Right kidney (tissue), 1 donor: ENCODE data around the gene UGCG.
"Not testable (repeated sequence)": the region's sequence is repeated elsewhere in the genome, so short reads cannot be mapped to it uniquely, and the experiment has no call there.

ENCODE experiments used
- DNase-seq: peaks from one replicate; pipeline ENCODE4 v3.0.0-alpha.2; 2016

The UGCG gene

GRCh38 chr9:111917201-111917600, 20.6 kb downstream of the UGCG start:
- DNase-seq = no peak

- no peak for DNase-seq
These were observed 21.4 kb downstream of the UGCG start for GRCh38 chr9:111917980-111918379.

GRCh38 chr9:111919875-111920274, 23.3 kb downstream of the UGCG start:
- DNase-seq = no peak

GRCh38 chr9:111920531-111920930, 23.9 kb downstream of the UGCG start:
- no peak for DNase-seq

- DNase-seq = no peak
These were observed 25.9 kb downstream of the UGCG start for GRCh38 chr9:111922324-111923013.

GRCh38 chr9:111924281-111924680, 27.7 kb downstream of the UGCG start:
- no peak for DNase-seq

GRCh38 chr9:111925017-111925770, 28.6 kb downstream of the UGCG start:
- DNase-seq = no peak

- DNase-seq = no peak
These were observed 29.2 kb downstream of the UGCG start for GRCh38 chr9:111925784-111926183.

- DNase-seq = no peak
These were observed 29.8 kb downstream of the UGCG start for GRCh38 chr9:111926421-111926875.

GRCh38 chr9:111928359-111928720, 31.7 kb downstream of the UGCG start:
- DNase-seq = no peak

GRCh38 chr9:111934747-111935146, 38.1 kb downstream of the UGCG start:
- DNase-seq = no peak

- DNase-seq = no peak
These were observed 39.8 kb downstream of the UGCG start for GRCh38 chr9:111936391-111936790.

- no peak for DNase-seq
These were observed 40.7 kb downstream of the UGCG start for GRCh38 chr9:111937301-111937700.

- no peak for DNase-seq
These were observed 41.3 kb downstream of the UGCG start for GRCh38 chr9:111937781-111938426.

- no peak for DNase-seq
These were observed 41.8 kb downstream of the UGCG start for GRCh38 chr9:111938427-111938800.

- DNase-seq = no peak
These were observed 42.7 kb downstream of the UGCG start for GRCh38 chr9:111939322-111939721.

GRCh38 chr9:111940697-111941096, 44.1 kb downstream of the UGCG start:
- DNase-seq = no peak

GRCh38 chr9:111943200-111943599, 46.6 kb downstream of the UGCG start:
- no peak for DNase-seq

- no peak for DNase-seq
These were observed 47.1 kb downstream of the UGCG start for GRCh38 chr9:111943746-111944145.

GRCh38 chr9:111944241-111944866, 47.7 kb downstream of the UGCG start:
- DNase-seq = no peak

GRCh38 chr9:111945216-111945615, 48.6 kb downstream of the UGCG start:
- no peak for DNase-seq

GRCh38 chr9:111948109-111948508, 51.5 kb downstream of the UGCG start:
- DNase-seq = not testable (repeated sequence)

GRCh38 chr9:111948951-111949350, 52.3 kb downstream of the UGCG start:
- no peak for DNase-seq
